ENCODE data around the gene AGPAT3.

DNA sequence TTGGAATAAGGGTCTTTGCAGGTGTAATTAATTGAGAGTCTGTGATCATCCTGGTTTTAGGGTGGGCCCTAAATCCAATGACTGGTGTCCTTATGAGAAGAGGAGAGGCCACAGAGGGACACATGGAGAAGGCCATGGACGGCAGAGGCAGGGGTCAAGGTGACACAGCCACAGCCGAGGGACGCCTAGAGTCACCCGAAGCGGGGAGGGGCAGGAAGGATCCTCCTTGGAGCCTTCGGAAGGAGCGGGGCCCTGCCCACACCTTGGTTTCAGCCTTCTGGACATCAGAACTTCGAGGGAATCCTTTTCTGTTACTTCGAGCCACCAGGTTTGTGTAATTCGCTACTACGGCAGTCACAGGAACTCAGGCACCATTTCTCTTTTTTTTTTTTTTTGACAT, 44.6 kb upstream of the AGPAT3 start:
- TF ChIP-seq, protein P1, sequence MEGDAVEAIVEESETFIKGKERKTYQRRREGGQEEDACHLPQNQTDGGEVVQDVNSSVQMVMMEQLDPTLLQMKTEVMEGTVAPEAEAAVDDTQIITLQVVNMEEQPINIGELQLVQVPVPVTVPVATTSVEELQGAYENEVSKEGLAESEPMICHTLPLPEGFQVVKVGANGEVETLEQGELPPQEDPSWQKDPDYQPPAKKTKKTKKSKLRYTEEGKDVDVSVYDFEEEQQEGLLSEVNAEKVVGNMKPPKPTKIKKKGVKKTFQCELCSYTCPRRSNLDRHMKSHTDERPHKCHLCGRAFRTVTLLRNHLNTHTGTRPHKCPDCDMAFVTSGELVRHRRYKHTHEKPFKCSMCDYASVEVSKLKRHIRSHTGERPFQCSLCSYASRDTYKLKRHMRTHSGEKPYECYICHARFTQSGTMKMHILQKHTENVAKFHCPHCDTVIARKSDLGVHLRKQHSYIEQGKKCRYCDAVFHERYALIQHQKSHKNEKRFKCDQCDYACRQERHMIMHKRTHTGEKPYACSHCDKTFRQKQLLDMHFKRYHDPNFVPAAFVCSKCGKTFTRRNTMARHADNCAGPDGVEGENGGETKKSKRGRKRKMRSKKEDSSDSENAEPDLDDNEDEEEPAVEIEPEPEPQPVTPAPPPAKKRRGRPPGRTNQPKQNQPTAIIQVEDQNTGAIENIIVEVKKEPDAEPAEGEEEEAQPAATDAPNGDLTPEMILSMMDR (IDR thresholded peaks at IDR 0.05) = no peak
- TF ChIP-seq POLR2A (IDR thresholded peaks at IDR 0.05; ENCODE audit: low read depth) (no peak), EP300 (IDR thresholded peaks at IDR 0.05) (no peak), POLR2AphosphoS5 (IDR thresholded peaks at IDR 0.05) (no peak)

Data from esophagus muscularis mucosa (tissue), 4 donors.